Activated naive CD8-positive, alpha-beta T cell treated with anti-CD3 and anti-CD28 coated beads, Interleukin-2, amount 50 U/mL, for 16 hours (primary cell): ENCODE measurements around the gene UVSSA.
"Not testable (repeated sequence)": the region's sequence is repeated elsewhere in the genome, so short reads cannot be mapped to it uniquely, and the experiment has no call there.

ENCODE experiments used
- DNase-seq: peaks from one replicate; pipeline ENCODE4 v3.0.0-alpha.2; 2020; ENCODE audit warnings: low read depth, low spot score

UVSSA gene

GRCh38 chr4:1443688-1444172 lies 96.7 kb downstream of the UVSSA start:
- DNase-seq = not testable (repeated sequence)
